Globus pallidus (tissue), 1 donor: ENCODE data around the gene CLEC4D.
"Not testable (repeated sequence)": the region's sequence is repeated elsewhere in the genome, so short reads cannot be mapped to it uniquely, and the experiment has no call there.

Source experiments
- DNase-seq: peaks from one replicate; pipeline ENCODE4 v3.0.0-alpha.2; 2015; ENCODE audit warnings: low spot score

CLEC4D gene

DNA sequence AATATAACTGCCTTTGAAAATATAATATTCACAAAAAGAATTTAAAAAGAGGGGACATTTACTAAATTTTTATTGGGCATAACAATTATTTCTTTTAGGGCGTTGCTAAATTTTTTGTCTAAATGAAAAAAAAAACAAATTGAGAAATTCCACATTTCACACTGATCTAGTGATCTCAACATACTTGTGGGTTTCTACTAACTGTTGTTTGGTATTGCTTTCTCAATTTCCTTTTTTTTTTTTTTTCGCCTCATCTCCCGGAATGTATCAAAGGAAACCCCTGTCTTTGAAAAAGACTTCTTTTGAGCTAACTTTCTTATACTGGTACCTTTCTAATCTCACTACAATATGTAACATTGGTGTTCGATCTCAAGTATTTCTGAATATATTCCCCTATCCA lies at the start of gene CLEC4D:
TSS of gene CLEC4D (plus strand) at position 248 of the 400 bp plus-strand sequence. CDS start 230 bp downstream, outside the sequence.
- no peak for DNase-seq

DNA sequence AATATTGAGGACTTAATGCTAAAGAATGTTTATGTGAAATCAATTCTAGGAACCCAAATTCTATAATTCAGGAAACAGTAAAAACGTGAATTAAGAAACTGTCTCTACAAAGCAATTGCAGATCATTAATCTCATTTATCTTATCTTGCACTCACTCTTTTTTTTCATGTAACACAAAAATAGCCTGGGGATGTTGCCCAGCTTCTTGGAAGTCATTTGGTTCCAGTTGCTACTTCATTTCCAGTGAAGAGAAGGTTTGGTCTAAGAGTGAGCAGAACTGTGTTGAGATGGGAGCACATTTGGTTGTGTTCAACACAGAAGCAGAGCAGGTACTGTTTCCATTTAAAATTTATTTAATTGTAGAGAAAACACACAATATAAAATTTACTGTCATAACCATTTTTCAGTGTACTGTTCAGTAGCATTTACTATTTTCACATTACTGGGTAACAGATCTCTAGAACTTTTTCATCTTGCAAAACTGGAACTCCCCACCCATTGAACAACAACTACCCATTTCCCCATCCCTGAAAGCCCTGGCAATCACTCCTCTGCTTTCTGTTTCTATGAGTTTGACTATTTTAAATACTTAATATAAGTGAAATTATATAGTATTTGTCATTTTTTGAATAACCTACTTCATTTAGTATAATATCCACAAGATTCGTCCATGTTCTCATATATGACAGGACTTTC lies 47.9 kb upstream of the CLEC4D start:
- DNase-seq: no peak

DNA sequence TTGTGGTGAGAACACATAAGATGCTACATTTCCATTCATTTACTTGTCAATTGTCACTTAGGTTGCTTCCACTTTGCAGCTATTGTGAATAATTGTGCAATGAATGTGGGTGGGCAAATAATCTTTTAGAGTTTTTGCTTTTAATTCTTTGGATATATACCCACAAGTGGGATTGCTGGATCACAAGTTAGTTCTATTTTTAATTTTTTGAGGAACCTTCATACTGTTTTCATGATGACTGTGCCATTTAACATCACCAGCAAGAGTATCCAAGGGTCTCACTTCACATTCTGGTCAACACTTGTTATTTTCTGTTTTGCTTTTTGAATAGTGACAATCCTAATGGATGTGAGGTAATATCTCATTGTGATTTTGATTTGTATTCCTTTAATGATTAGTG lies 47.1 kb upstream of the CLEC4D start:
- no peak for DNase-seq

DNA sequence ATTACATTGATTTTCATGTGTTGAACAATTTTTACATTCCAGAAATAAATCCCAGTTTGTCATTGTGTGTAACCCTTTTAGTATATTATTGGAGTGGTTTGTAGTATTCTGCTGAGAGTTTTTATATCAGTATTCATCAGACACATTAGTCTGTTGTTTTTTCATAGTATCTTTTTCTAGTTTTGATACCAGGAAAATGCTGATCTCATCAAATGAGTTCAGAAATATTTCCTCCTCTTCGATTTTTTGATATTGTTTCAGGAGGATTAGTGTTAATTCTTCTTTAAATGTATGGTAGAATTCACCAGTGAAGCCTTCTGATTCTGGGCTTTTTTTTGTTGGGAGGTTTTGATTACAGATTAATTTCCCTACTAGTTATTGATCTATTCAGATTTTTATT lies 42.2 kb upstream of the CLEC4D start:
- no peak for DNase-seq

DNA sequence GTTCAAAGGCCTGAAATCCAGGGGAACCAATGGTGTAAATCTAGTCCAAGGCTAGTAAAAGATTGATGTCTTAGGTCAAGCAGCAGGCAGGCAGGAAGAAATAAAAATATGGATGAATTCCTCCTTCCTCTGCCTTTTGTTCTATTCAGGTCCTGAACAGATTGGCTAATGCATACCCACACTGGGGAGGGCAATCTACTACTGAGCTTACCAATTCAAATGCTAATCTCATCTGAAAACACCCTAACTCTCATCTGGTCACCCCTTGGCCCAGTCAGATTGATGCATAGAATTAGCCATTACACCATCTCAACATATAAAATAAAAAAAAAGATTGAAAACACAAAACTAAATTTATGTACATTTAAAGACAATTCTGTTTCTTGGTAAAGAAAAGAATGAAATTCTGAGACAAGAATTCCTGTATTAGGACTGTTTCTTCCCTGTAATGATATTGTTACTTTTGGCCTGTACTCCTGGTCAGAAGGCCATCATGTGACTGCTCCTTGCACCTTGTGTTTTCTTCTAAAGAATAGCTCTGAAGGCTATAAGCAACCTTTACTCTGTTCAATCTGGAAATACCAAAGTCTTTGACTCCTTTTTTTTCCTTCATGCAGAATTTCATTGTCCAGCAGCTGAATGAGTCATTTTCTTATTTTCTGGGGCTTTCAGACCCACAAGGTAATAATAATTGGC lies 37.6 kb upstream of the CLEC4D start:
- no peak for DNase-seq

DNA sequence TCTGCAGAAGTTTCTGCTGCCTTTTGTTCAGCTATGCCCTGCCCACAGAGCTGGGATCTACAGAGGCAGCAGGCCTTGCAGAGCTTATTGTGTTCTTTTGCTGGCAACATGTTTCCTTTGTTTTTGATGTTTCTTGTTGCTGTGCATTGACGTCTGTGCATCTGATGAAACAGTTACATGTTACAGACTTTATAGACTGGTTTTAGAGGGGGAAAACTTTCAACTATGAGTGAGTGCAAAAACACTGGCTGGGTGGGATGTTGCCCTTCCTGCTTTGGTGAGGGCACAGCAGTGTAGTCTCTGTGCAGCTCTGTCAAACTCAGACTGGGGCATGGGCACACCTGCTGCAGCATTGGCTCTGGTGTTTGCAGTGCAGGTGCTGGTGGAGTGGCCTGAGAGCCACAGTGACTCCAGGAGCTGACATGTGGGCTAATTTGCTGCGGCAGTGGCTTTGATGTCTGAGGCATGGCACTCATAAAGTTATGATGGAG lies 30.7 kb upstream of the CLEC4D start:
- no peak for DNase-seq

DNA sequence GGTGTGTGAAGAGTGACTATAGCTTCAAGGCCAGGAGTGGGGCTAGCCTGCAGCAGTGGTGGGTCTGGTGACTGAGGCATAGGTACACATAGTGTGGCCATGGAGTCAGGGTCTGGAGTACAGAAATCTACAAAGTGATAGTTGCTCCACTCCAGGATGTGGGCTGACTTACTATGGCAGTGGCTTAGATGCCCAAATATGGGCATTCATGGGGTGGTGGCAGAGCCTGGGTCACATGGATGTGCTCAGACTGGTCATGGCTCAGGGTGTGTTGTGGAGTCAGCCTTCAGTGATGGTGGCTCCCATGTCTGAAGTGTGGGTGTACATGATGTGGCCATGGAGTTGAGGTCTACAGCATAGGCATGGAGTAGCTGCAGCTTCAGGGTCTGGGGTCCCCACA lies 30.2 kb upstream of the CLEC4D start:
- no peak for DNase-seq

DNA sequence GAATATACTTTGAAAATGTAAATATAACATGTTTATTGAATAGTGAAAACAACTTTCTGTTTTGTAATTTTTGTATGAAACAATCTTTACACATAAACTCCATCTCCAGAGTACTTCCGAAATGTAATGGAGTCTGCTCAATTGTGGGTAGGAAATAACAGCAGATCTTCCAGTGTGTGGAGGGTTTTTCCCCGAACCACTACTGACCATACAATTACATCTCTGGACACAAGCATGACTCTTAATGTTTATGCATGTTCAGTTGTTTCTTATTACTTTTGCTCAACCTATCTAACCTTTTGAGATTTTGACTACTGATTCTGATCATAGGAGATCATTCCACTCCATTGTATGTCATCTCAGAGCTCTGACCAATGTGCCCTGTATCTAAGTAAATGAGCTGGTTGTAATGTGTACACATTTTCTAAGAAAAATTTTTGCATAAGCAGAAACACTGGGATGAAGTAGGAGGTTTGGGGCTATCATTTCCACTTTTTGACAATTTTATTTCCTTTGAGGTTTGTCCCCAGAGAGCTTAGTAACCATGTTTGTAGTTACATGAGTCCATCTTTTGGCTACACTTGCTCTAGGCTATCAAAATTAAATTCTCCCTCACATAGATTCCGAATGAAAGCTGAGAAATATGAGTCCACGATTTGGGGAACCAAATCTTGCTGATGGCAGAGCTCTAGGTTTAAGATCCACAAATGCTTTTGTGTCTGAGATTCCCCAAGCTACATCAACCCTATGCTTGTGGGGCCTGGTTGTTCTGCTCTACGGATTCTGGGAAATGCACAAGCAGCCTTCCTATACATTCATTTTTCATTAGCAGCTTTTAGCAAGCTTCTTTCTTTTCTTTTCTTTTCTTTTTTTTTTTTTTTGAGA lies 21.4 kb upstream of the CLEC4D start:
- DNase-seq: no peak

DNA sequence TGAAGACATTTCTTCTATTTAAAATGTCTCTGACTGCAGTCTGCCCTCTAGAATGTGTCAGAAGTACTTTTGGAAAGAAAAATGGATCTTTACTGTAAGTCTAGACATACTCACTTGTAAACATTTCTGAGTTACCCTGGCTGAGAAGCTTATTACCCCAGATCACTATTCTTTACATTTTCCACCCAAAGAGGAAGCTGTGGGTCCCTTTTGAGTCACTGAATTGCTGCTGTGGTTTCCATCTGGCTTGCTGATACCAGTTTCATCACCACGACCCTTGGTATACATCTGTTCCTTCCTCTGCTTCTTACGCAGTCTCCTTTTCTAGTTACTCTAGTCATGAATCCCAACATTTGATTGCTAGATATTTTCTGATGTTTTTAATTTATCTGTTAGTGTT lies 20.2 kb upstream of the CLEC4D start:
- DNase-seq: peak; percentile 31

DNA sequence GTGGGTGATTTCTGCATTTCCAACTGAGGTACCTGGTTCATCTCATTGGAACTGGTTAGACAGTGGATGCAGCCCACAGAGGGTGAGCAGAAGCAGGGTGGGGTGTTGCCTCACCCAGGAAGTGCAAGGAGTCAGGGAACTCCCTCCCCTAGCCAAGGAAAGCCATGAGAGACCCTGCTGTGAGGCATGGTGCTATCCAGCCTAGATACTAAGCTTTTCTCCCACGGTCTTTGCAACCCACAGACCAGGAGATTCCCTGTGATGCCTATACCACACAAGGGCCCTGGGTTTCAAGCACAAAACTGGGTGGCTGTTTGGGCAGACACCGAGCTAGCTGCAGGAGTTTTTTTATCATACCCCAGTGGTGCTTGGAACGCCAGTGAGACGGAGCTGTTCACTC lies 17.6 kb upstream of the CLEC4D start:
- DNase-seq: not testable (repeated sequence)

DNA sequence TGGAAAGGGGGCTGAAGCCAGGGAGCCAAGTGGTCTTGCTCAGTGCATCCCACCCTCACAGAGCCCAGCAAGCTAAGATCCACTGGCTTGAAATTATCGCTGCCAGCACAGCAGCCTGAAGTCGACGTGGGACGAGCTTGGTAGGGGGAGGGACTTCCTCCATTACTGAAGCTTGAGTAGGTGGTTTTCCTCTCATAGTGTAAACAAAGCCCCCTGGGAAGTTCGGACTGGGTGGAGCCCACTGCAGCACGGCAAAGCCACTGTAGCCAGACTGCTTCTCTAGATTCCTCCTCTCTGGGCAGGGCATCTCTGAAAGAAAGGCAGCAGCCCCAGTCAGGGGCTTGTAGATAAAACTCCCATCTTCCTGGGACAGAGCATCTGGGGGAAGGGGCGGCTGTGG lies 17.2 kb upstream of the CLEC4D start:
- not testable (repeated sequence) for DNase-seq

DNA sequence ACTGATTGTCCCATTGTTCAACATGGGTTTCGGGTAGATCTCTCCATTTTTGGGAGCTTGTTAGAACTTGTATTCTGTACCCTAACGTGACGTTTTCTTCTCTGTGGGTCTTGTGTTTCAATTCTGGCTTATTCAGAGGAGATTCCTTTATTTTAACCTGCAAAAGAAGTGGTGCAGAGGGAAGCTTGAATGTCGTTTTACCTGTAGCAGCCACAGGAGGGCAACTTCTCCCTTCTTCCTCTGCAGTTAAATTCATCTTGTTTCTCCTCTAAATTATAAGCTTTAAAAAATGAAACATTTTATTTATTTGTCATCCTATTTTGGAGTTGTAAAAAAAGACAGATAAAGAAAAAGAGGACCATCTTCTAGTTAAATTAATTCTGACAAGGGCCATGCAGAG lies 13.7 kb upstream of the CLEC4D start:
- DNase-seq: no peak

DNA sequence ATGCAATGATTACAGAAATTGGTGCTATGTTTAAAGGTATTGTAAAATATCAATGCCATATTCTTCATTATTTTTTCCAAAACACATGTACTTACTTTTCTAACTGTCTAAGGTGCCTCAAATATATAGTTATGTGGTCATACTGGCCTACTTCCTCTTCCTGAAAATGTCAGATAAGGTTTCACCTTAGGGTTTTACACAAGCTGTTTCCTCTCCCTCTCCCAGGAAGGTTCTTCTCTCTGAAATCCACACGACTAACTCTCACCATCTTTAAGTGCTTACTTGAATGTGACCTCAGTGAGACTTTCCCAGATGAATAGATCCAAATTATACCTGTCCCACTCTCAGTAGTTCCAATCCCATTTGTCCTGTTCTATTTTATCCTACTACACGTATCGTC lies 11.6 kb upstream of the CLEC4D start:
- DNase-seq: no peak

DNA sequence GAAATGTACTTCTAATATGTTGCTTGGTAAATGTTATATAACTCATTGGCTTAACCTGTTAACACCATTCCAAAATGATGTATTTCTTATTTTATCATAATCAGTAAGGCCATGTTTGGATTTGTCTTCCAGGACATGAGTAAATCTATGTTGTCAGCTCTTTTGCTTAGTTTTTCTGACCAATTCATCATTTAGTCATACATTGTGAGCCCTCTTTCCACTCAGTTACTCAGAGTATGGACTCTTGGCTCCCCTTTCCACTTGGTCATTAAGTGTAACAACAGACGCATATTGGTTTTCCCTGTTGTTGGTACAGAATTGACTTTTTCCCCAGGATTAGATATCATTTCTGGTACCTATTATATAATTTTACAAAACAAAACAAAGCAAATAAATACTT lies 9.0 kb upstream of the CLEC4D start:
- DNase-seq: no peak

DNA sequence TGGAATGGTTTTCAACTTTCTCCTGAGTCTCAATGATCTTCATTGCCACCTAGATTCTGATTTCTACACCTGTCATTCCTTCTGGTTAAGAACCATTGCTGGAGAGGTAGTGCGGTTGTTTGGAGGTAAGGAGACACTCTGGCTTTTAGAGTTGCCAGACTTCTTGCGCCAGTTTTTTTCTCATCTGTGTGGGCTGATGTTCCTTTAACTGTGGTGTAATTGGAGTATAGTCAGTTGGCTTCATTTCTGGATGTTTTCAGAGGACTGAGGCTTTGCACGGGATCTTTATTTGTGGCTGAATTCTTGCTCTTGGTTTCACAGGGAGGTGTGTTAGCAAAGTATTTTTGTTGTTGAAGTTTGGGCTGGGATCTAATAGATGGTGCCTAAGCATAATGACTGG lies 5.7 kb upstream of the CLEC4D start:
- DNase-seq: no peak

DNA sequence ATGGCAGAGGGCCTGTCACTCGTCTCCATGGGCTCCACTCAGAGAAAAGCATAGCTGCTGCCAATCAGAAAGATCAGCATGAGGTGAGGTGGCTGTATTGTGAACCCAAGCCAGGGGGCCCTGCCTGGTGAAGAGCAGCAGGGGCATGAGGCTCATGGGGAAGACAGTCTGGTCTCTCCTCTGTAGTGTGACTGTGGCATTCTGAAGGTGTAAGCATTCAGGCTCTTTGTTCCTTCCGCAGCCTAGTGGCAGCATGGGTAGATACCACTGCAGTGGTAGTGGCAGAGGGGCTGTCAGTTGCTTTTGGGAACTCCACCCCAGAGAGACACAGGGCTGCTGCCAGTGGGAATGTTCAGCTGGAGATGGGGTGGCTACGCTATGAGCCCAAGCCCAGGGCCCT lies 5.1 kb upstream of the CLEC4D start:
- DNase-seq: no peak

DNA sequence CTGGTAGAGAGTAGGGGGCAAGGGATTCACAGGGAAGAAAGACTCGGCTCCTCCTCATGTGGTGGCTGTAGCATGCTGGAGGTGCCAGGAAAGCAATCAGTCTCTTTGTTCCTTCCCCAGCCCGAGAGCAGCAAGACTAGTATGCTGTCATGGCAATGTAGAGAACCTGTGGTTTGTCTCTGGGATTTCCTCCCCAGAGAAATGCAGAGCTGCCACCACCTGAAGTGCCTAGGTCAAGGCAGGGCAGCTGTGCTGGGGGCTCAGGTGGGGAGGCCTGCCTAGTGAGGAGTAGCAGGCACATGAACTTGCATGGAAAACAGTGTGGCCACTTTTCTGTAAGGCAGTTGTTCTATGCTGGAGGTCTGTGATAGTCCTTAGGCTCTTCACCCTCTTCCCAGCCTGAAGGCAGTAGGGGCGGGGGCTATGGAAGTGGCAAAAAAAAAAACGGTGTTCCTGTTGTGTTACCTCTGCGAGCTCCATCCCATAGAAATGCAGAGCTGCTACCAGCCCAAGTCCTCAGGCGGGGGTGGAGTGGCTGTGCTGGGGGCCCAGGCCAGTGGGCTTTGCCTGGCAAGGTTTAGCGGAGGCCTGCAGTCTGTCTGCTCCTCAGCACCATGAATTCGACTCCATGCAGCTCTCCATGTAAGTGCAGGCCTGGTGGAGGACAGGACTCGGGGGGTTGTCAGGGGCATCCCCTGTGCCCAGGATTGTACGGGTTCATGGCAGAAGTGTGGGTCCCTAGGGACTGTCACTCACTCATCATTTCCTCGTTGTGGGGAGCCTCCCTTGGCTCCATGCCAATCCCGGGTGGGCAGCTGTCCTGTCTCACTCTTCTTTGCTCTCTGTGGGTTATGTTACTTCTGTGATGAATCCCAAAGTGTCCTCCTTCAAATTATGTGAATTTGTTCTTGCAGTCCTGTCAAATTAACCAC lies 4.1 kb upstream of the CLEC4D start:
- DNase-seq: no peak

DNA sequence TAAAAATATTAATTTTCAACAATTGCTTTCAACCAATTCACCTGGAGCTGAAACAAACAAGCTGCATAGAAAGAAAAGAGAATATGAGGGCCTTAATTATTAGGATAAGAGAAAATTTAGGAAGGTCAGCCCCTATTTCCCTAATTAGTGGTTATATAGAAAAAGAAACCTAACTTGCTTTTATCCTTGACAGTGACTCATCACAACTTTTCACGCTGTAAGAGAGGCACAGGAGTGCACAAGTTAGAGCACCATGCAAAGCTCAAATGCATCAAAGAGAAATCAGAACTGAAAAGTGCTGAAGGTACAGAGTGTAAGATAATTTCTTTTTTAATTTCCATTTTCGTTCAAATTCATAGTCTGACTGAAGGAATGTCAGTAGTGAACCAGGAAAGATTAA lies 4.7 kb downstream of the CLEC4D start:
- DNase-seq: no peak

DNA sequence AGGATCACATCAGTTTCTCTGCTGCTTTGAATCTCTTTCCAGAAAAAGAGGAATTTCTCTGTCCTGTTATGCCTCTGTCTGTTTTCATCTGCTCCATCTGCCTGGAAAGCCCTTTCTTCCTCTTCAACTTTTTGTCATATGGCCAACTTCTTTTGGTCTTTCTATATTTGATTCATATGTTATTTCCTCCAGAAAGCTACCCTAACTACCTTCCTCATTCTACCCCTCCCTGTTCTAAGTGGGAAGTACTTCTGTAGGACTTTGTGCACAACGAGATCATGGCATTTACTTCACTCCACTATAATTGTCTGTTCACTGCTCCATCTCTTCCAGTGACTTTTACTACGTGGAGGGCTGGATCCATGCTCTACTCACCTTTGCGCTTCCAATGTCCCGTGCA lies 5.9 kb downstream of the CLEC4D start:
- no peak for DNase-seq

DNA sequence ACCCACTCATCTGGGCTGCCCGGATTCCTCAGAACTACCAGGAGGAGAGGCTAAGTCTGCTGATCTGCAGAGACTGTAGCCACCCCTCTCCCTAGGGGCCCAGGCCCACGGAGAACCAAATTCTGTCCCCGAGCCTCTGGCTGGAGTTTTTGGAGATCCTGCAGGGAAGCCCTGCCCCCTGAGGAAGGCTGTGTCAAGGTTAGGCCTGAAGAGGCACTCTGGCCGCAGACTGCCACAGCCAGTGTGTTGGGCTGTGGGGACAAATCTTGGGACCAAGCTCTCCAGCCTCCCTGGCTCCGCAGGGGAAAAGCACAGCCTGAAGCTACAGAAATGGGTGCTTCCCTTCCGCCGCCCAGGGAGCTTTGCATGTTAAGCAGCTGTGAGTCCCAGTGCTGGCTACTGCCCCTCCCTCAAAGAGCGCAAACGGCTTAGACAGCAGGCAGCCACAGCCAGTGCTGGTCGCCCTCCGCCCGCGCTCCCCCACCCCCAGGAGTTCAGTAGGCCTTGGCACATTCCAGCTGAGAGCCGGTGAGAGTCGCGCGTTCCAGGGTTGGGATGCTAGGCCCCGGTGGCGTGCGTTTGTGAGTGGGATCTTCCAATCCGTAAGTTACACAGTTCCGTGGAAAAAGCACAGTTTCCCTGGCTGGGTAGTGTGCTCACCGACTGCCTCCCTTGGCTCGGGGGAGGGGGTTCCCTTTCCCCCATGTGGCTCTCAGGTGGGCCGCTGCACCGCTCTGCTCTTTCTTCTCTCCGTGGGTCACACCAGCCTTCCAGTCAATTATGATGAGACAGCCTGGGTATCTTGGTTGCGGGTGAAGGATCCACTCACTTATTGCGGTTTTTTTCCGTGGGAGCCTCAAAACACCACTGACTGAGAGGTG lies 14.2 kb downstream of the CLEC4D start:
- no peak for DNase-seq

DNA sequence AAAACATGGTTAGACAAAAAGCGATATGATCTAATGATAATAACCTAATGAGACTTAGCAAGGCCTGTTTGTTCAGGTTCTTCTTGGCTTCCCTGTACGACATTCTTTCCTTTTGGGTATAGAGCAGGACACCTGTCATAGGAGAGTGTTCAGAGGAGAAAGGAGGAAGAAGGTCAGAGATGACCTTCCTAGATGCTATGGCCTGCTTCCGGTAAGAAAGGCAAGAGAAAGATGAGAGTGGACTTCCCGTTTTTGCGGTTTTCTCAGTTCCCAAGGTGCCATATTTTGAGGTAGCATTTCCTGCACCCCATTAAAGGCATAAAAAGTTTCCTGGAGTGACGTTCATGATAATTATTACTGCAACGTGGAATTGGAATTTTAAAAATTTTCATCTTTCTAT lies 18.7 kb downstream of the CLEC4D start:
- no peak for DNase-seq
